Measurements from ENCODE around the gene ADH4. TPM values are rescaled to one million over a fixed set of nuclear protein-coding genes. Genes with fewer than 3 reads are reported as not detected.
"Not testable (repeated sequence)": the region's sequence is repeated elsewhere in the genome, so short reads cannot be mapped to it uniquely, and the experiment has no call there.

ADH4 gene
- total and polyA plus RNA-seq, 2 donors (not counting 3 experiments of a cell fraction or from before 2014, with no cell fraction given): not detected

GRCh38 chr4:99100876-99101275 is 43.2 kb downstream of the ADH4 start:
- DNase-seq (ENCODE audit: low read depth, low spot score) (no peak), FAIRE-seq (no peak)
- Histone ChIP-seq H3K27ac (ENCODE audit: insufficient read depth, low read depth, low read length) (no peak overlapping the region), H4K20me1 (replicated peaks; ENCODE audit: control insufficient read depth, extremely low read depth, insufficient read depth, low read length) (no peaks in the 10 kb centered on the region), H3K79me2 (ENCODE audit: control insufficient read depth, insufficient read depth, low read length) (no peaks in the 10 kb centered on the region), H3K9ac (replicated peaks; ENCODE audit: extremely low read depth, insufficient read depth, low read length) (no peak overlapping the region), H3K4me2 (ENCODE audit: insufficient read depth, low read length) (no peak overlapping the region), H3K27me3 (ENCODE audit: control insufficient read depth in 2 of 2, insufficient read depth in 2 of 2, low read length in 2 of 2) (no peaks in the 10 kb centered on the region), H3K4me1 (ENCODE audit: control insufficient read depth, extremely low read depth, insufficient read depth, low read length) (peaks cover 4% of the 10 kb centered on the region), H3K9me3 (replicated peaks; ENCODE audit: control insufficient read depth, insufficient read depth, low read length) (no peaks in the 10 kb centered on the region), H3K9me1 (replicated peaks; ENCODE audit: control insufficient read depth, extremely low read depth, insufficient read depth, low read length) (no peaks in the 10 kb centered on the region), H2AFZ (ENCODE audit: low read depth, low read length) (no peak overlapping the region), H3K36me3 (ENCODE audit: control insufficient read depth in 2 of 2, extremely low read depth in 1 of 2, insufficient read depth in 2 of 2, low read length in 2 of 2) (no peaks in the 10 kb centered on the region), H3K4me3 (replicated peaks in 1 of 3; ENCODE audit: insufficient read depth in 1 of 3, low read depth in 1 of 3, low read length in 3 of 3) (no peak overlapping the region)
- intact Hi-C loops (cut with micrococcal nuclease): no loop called here
- dilution Hi-C loops (cut with MboI; ENCODE audit: extremely low pct_ligation_motif_present, low sequenced_read_pairs): no loop called here
- CTCF ChIA-PET: no interaction called here
- POLR2A ChIA-PET: no interaction called here
- TF ChIP-seq GATA2 (IDR thresholded peaks at IDR 0.05; ENCODE audit: insufficient read depth, insufficient read length, low read depth, low read length) (no peak), FOS (IDR thresholded peaks at IDR 0.05; ENCODE audit: borderline replicate concordance, insufficient read depth, low read length) (no peak), MAX (IDR thresholded peaks at IDR 0.05; ENCODE audit: insufficient read depth, insufficient read length) (no peak), JUN (IDR thresholded peaks at IDR 0.05; ENCODE audit: borderline replicate concordance, insufficient read depth, insufficient read length, low read depth) (no peak), EZH2 (IDR thresholded peaks at IDR 0.05; ENCODE audit: borderline replicate concordance, low read depth, low read length, severe bottlenecking) (no peak), MYC (IDR thresholded peaks at IDR 0.05; ENCODE audit: low read depth, low read length) (no peak), POLR2A (IDR thresholded peaks at IDR 0.05; ENCODE audit: low read depth, low read length) (no peak), POLR2AphosphoS5 (IDR thresholded peaks at IDR 0.05; ENCODE audit: insufficient read depth, low read depth, low read length) (no peak)
- TF ChIP-seq, protein P1, sequence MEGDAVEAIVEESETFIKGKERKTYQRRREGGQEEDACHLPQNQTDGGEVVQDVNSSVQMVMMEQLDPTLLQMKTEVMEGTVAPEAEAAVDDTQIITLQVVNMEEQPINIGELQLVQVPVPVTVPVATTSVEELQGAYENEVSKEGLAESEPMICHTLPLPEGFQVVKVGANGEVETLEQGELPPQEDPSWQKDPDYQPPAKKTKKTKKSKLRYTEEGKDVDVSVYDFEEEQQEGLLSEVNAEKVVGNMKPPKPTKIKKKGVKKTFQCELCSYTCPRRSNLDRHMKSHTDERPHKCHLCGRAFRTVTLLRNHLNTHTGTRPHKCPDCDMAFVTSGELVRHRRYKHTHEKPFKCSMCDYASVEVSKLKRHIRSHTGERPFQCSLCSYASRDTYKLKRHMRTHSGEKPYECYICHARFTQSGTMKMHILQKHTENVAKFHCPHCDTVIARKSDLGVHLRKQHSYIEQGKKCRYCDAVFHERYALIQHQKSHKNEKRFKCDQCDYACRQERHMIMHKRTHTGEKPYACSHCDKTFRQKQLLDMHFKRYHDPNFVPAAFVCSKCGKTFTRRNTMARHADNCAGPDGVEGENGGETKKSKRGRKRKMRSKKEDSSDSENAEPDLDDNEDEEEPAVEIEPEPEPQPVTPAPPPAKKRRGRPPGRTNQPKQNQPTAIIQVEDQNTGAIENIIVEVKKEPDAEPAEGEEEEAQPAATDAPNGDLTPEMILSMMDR (IDR thresholded peaks at IDR 0.05; ENCODE audit: extremely low read depth in 1 of 2, insufficient read depth in 1 of 2, low read depth in 1 of 2, low read length in 2 of 2): no peak
- no TSS peak for BruUV-seq (replicated peaks)

- H3K9me1 ChIP-seq (replicated peaks; ENCODE audit: control insufficient read depth, extremely low read depth, insufficient read depth, low read length); H3K27ac ChIP-seq (ENCODE audit: insufficient read depth, low read depth, low read length); H3K27me3 ChIP-seq (ENCODE audit: control insufficient read depth in 2 of 2, insufficient read depth in 2 of 2, low read length in 2 of 2); FAIRE-seq; POLR2A ChIA-PET; H3K36me3 ChIP-seq (ENCODE audit: control insufficient read depth in 2 of 2, extremely low read depth in 1 of 2, insufficient read depth in 2 of 2, low read length in 2 of 2); BruUV-seq (replicated peaks); dilution Hi-C loops (cut with MboI; ENCODE audit: extremely low pct_ligation_motif_present, low sequenced_read_pairs); H3K4me3 ChIP-seq (replicated peaks in 1 of 3; ENCODE audit: insufficient read depth in 1 of 3, low read depth in 1 of 3, low read length in 3 of 3); H3K4me1 ChIP-seq (ENCODE audit: control insufficient read depth, extremely low read depth, insufficient read depth, low read length); H3K9ac ChIP-seq (replicated peaks; ENCODE audit: extremely low read depth, insufficient read depth, low read length); CTCF ChIA-PET; H3K4me2 ChIP-seq (ENCODE audit: insufficient read depth, low read length); DNase-seq (ENCODE audit: low read depth, low spot score); H2AFZ ChIP-seq (ENCODE audit: low read depth, low read length); H4K20me1 ChIP-seq (replicated peaks; ENCODE audit: control insufficient read depth, extremely low read depth, insufficient read depth, low read length); H3K9me3 ChIP-seq (replicated peaks; ENCODE audit: control insufficient read depth, insufficient read depth, low read length); H3K79me2 ChIP-seq (ENCODE audit: control insufficient read depth, insufficient read depth, low read length); intact Hi-C loops (cut with micrococcal nuclease): not testable (repeated sequence)
These were observed 44.3 kb downstream of the ADH4 start for GRCh38 chr4:99099814-99100213.
